HepG2 (cell line): Measurements from ENCODE around the gene OVCH1. TPM values are rescaled to one million over a fixed set of nuclear protein-coding genes. Genes with fewer than 3 reads are reported as not detected.

Source experiments
- ATAC-seq: fragments of 200-7000 bp; cut with Tn5 transposase; 3 replicates; pipeline ENCODE4 v1.9.1; 2020; ENCODE audit warnings: mild to moderate bottlenecking, moderate library complexity
- Bru-seq: library from RNA; stranded (reverse); fragments of 400-500 nt; gene quantifications from one replicate; lab custom pipeline; 2021; lab: Mats Ljungman, UMichigan
- BruChase-seq, 2 experiments: library from RNA; stranded (reverse); fragments of 400-500 nt; gene quantifications; one replicate each; lab custom pipeline; 2021; lab: Mats Ljungman, UMichigan
- BruUV-seq: library from RNA; stranded (reverse); fragments of 400-500 nt; replicated peaks from 2 replicates; lab custom pipeline; 2021; lab: Mats Ljungman, UMichigan
- CTCF ChIA-PET: fragments of 300-600 bp; formaldehyde crosslinking; extraction: SDS; loops from one replicate; lab custom pipeline; 2021; ENCODE audit warnings: low total read pairs, inconsistent platforms, low intra/inter-chr PET ratio; lab: Yijun Ruan, JAX
- POLR2A ChIA-PET: fragments of 350-600 bp; sonication (Branson Sonifier 250); formaldehyde crosslinking; loops from one replicate; lab custom pipeline; 2020; ENCODE audit warnings: antibody characterized with exemption, inconsistent platforms; lab: Yijun Ruan, JAX
- DNase-seq: peaks from one replicate; pipeline ENCODE4 v3.0.0-alpha.2; 2015; ENCODE audit warnings: low spot score
- FAIRE-seq: peaks from 3 replicates; lab custom pipeline; 2011; peaks lifted over from hg19 to GRCh38; lab: Jason Lieb, UNC
- H2AFZ ChIP-seq: one replicate; pipeline ENCODE4 v1.6.1; 2011; ENCODE audit warnings: low read length, inconsistent platforms
- H3K27ac ChIP-seq: fragments of 300-600 bp; 3 replicates; pipeline ENCODE4 v1.8.0; 2011; ENCODE audit warnings: mixed run types, mild to moderate bottlenecking, mixed read lengths, low read length, inconsistent platforms; ENCODE audit not compliant: insufficient read depth; ENCODE audit errors: extremely low read length
- H3K27me3 ChIP-seq, 2 experiments: fragments of 200-600 bp in 1 of 2; 2 replicates in 1 of 2; 3 replicates in 1 of 2; pipeline versions ENCODE4 v1.6.0 to v1.8.0; 2011; ENCODE audit warnings: low read length in 2 of 2, mild to moderate bottlenecking in 2 of 2, moderate library complexity in 2 of 2, inconsistent platforms in 1 of 2; ENCODE audit not compliant: insufficient read depth in 2 of 2, control insufficient read depth in 1 of 2
- H3K36me3 ChIP-seq, 2 experiments: fragments of 200-600 bp in 1 of 2; replicated peaks in 1 of 2; 2 replicates in 1 of 2; 3 replicates in 1 of 2; pipeline versions ENCODE4 v1.5.1 to v1.8.0; 2011; ENCODE audit warnings: low read length in 2 of 2, inconsistent platforms in 1 of 2; ENCODE audit not compliant: insufficient read depth in 2 of 2, control insufficient read depth in 1 of 2
- H3K4me1 ChIP-seq: 2 replicates; pipeline ENCODE4 v1.5.1; 2012; ENCODE audit warnings: low read length, inconsistent platforms; ENCODE audit not compliant: insufficient read depth
- H3K4me2 ChIP-seq: 2 replicates; pipeline ENCODE4 v1.6.0; 2011; ENCODE audit warnings: low read depth, low read length, inconsistent platforms
- H3K4me3 ChIP-seq, 3 experiments: fragments of 200-600 bp in 1 of 3; sonication (generic), shearing (Covaris generic) in 1 of 3; replicated peaks in 1 of 3; 2 replicates each; pipeline ENCODE4 v1.5.1; 2011 to 2016; ENCODE audit warnings: low read length in 3 of 3, inconsistent platforms in 2 of 3, low read depth in 2 of 3, mild to moderate bottlenecking in 2 of 3, control low read depth in 1 of 3, mixed read lengths in 1 of 3; ENCODE audit not compliant: insufficient read depth in 1 of 3
- H3K79me2 ChIP-seq: one replicate; pipeline ENCODE4 v1.6.1; 2011; ENCODE audit warnings: low read length, inconsistent platforms; ENCODE audit not compliant: insufficient read depth
- H3K9ac ChIP-seq: 2 replicates; pipeline ENCODE4 v1.6.0; 2011; ENCODE audit warnings: mild to moderate bottlenecking, low read depth, low read length, inconsistent platforms; ENCODE audit not compliant: insufficient read depth
- H3K9me3 ChIP-seq: 2 replicates; pipeline ENCODE4 v1.5.1; 2012; ENCODE audit warnings: mild to moderate bottlenecking, low read length
- H4K20me1 ChIP-seq: 2 replicates; pipeline ENCODE4 v1.6.0; 2011; ENCODE audit warnings: inconsistent platforms, mild to moderate bottlenecking, low read length, moderate library complexity; ENCODE audit not compliant: insufficient read depth
- XBP1 ChIP-seq: sonication (generic); formaldehyde crosslinking; IDR thresholded peaks from 2 replicates; pipeline ENCODE4 v1.5.0; 2020; ENCODE audit warnings: missing genetic modification reagents
- ZMYM4 ChIP-seq: sonication (generic); formaldehyde crosslinking; IDR thresholded peaks from 2 replicates; pipeline ENCODE4 v1.8.1; 2023; ENCODE audit warnings: mild to moderate bottlenecking, missing genetic modification reagents
- ZNF260 ChIP-seq: sonication (generic); formaldehyde crosslinking; IDR thresholded peaks from 2 replicates; pipeline ENCODE4 v1.4.0; 2020; ENCODE audit warnings: missing genetic modification reagents, low read depth, mild to moderate bottlenecking, borderline replicate concordance
- WGBS: methylation state at CpG from one replicate; pipeline ENCODE4 v1.1.6; 2017; ENCODE audit warnings: low lambda C conversion rate; 5-methylcytosine and 5-hydroxymethylcytosine counted together
- in situ Hi-C: cut with HindIII; loops from 2 replicates; pipeline ENCODE4 v1.10.0; 2017; ENCODE audit warnings: low pct_unique_long_range_greater_than_20kb; ENCODE audit not compliant: extremely low pct_ligation_motif_present
- intact Hi-C: fragments of 100-400 bp; cut with micrococcal nuclease; formaldehyde crosslinking; loops from one replicate; pipeline ENCODE4 v1.10.0; 2022; ENCODE audit not compliant: unreplicated experiment
- long read RNA-seq, 2 experiments: library from RNA in 1 of 2; library from polyadenylated mRNA in 1 of 2; stranded (forward) in 1 of 2; unstranded in 1 of 2; transcript quantifications; one replicate each; pipeline ENCODE4 v2.0.0, GENCODE V29; 2019 to 2022
- polyA minus RNA-seq, 3 experiments: library from RNA; depleted of rRNA, polyadenylated mRNA; stranded (reverse); fragments of >200 nt; gene quantifications; 2 replicates each; pipeline ENCODE4 v1.2.3, GENCODE V29; 2011; ENCODE audit warnings: low replicate concordance in 1 of 3
- polyA plus RNA-seq, 8 experiments: library from polyadenylated mRNA; depleted of rRNA in 3 of 8; stranded (reverse) in 7 of 8; unstranded in 1 of 8; fragments of >200 nt; fragmentation: Illumina TruSeq in 4 of 8; extraction: Trizol in 4 of 8; gene quantifications; 2 replicates each; pipeline versions ENCODE4 v1.2.1 to v1.2.3, GENCODE V29; 2011 to 2016; ENCODE audit warnings: low read depth in 4 of 8, missing spikeins in 1 of 8, mixed read lengths in 1 of 8; ENCODE audit not compliant: insufficient read depth in 1 of 8
- total RNA-seq, 5 experiments: library from RNA; depleted of rRNA; stranded (reverse); fragments of >200 nt; fragmentation: Illumina TruSeq; extraction: Trizol; gene quantifications; 2 replicates each; pipeline ENCODE4 v1.2.3, GENCODE V29; 2016; ENCODE audit warnings: low read depth in 1 of 5

Gene OVCH1
- total RNA-seq (2016; rRNA removed; fragmentation: Illumina TruSeq; extraction: Trizol) (not detected in 2 replicates), polyA plus RNA-seq (2011; rRNA removed) (not detected in 2 replicates), polyA minus RNA-seq (2011; rRNA and poly(A)+ RNA removed; ENCODE audit: low replicate concordance) (0.58 TPM in 1 of 2 replicates, not detected in the other), Bru-seq, nascent RNA (percentile 12 among the genes with signal in this experiment), BruChase-seq, experiment 1, labeled RNA remaining after a 6-hour chase (percentile 10 among the genes with signal in this experiment), BruChase-seq, experiment 2, labeled RNA remaining after a 2-hour chase (percentile 14 among the genes with signal in this experiment)
- total RNA-seq (2016; cell fraction: cytosol; rRNA removed; fragmentation: Illumina TruSeq; extraction: Trizol; ENCODE audit: low read depth) = not detected in 2 replicates
- not detected in 2 replicates for total RNA-seq (2016; cell fraction: insoluble cytoplasmic fraction; rRNA removed; fragmentation: Illumina TruSeq; extraction: Trizol)
- not detected in 2 replicates for total RNA-seq (2016; cell fraction: membrane; rRNA removed; fragmentation: Illumina TruSeq; extraction: Trizol)
- total RNA-seq (2016; cell fraction: nucleus; rRNA removed; fragmentation: Illumina TruSeq; extraction: Trizol) = not detected in 2 replicates
- polyA plus RNA-seq (2011; cell fraction: cytosol; rRNA removed) = not detected in 2 replicates
- polyA plus RNA-seq (2011; cell fraction: nucleus; rRNA removed) = not detected in 2 replicates
- polyA plus RNA-seq (2012) = not detected in 2 replicates
- not detected in 2 replicates for polyA plus RNA-seq (2016; cell fraction: cytosol; fragmentation: Illumina TruSeq; extraction: Trizol; ENCODE audit: low read depth)
- not detected in 2 replicates for polyA plus RNA-seq (2016; cell fraction: insoluble cytoplasmic fraction; fragmentation: Illumina TruSeq; extraction: Trizol; ENCODE audit: low read depth)
- polyA plus RNA-seq (2016; cell fraction: membrane; fragmentation: Illumina TruSeq; extraction: Trizol; ENCODE audit: low read depth) = not detected in 2 replicates
- not detected in 2 replicates for polyA plus RNA-seq (2016; cell fraction: nucleus; fragmentation: Illumina TruSeq; extraction: Trizol; ENCODE audit: insufficient read depth, low read depth)
- polyA minus RNA-seq (2011; cell fraction: cytosol; rRNA and poly(A)+ RNA removed) = not detected in 2 replicates
- not detected in 2 replicates for polyA minus RNA-seq (2011; cell fraction: nucleus; rRNA and poly(A)+ RNA removed)
- long read RNA-seq, experiment 1 = 0 reads
- long read RNA-seq, experiment 2 = 0 reads

- Histone ChIP-seq H3K36me3 (no peaks in the 10 kb centered on the region), H3K27ac (no peak within 1 kb of the TSS), H3K9me3 (no peaks in the 10 kb centered on the region), H3K4me3 (no peak within 1 kb of the TSS), H4K20me1 (no peaks in the 10 kb centered on the region), H3K9ac (no peak within 1 kb of the TSS), H3K27me3 (no peaks in the 10 kb centered on the region; a peak in 1 of 5 replicates), H3K4me2 (no peak within 1 kb of the TSS), H2AFZ (no peak within 1 kb of the TSS), H3K4me1 (no peaks in the 10 kb centered on the region), H3K79me2 (no peaks in the 10 kb centered on the region)
- intact Hi-C loops (no loop called here), in situ Hi-C loops (no loop called here)
- FAIRE-seq (no peak), ATAC-seq (no peak), DNase-seq (no peak)
- 34% methylated on average over 10 of the region's 18 CpGs for WGBS
- TF ChIP-seq ZNF260 (CRISPR knock-in tag) = no peak
- no peak for TF ChIP-seq ZMYM4 (CRISPR knock-in tag)
- TF ChIP-seq XBP1 (CRISPR knock-in tag) = no peak
- ChIA-PET CTCF (no interaction called here), POLR2A (no interaction called here)
- no TSS peak for BruUV-seq
These were observed at the start of gene OVCH1 for GRCh38 chr12:29497588-29497987. Gene OVCH1 (minus strand): TSS chr12:29497686. CDS start chr12:29497686, 0 bp downstream.
